GM06990 (cell line): ENCODE data around the gene PDGFD.

Experiments used
- DNase-seq: peaks from one replicate; pipeline ENCODE4 v3.0.0-alpha.2; 2011; ENCODE audit not compliant: insufficient read length; ENCODE audit errors: extremely low read depth
- H3K27me3 ChIP-seq: replicated peaks from 2 replicates; pipeline ENCODE4 v1.6.0; 2011; ENCODE audit warnings: low read length; ENCODE audit not compliant: control insufficient read depth, insufficient read depth
- H3K36me3 ChIP-seq: 2 replicates; pipeline ENCODE4 v1.5.1; 2011; ENCODE audit warnings: low read length; ENCODE audit not compliant: control insufficient read depth, insufficient read depth
- H3K4me3 ChIP-seq: replicated peaks from 2 replicates; pipeline ENCODE4 v1.5.1; 2011; ENCODE audit warnings: low read depth, mild to moderate bottlenecking, control low read depth, low read length
- TF ChIP-seq, protein P1 (sequence below): IDR thresholded peaks from 2 replicates; pipeline ENCODE4 v1.5.1; 2011; ENCODE audit warnings: low read length, control low read depth, mild to moderate bottlenecking, inconsistent platforms; ENCODE audit not compliant: insufficient read depth, poor library complexity, severe bottlenecking

Gene PDGFD

DNA sequence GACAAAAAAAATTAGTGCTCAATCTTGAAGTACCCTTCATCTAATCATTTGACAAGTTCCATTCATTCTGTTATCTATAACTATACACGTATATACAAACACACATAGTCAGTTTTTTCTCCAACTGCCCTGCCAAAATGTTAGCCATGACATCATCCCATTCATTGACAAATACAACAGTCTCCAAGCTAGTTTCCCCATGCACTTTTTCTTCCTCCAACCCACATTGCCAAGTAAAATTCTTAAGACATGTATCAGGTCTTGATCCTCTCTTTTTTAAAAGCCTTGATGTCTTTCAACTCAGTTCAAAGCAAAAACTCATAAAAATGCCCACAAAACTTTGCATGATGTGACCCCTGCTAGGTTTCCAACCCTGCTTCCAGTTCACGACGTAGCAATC lies 69.4 kb downstream of the PDGFD start:
- DNase-seq: no peak
- Histone ChIP-seq H3K27me3 (no peaks in the 10 kb centered on the region; the same call in 1 of the 2 replicates), H3K36me3 (no peaks in the 10 kb centered on the region), H3K4me3 (no peak overlapping the region)
- TF ChIP-seq, protein P1, sequence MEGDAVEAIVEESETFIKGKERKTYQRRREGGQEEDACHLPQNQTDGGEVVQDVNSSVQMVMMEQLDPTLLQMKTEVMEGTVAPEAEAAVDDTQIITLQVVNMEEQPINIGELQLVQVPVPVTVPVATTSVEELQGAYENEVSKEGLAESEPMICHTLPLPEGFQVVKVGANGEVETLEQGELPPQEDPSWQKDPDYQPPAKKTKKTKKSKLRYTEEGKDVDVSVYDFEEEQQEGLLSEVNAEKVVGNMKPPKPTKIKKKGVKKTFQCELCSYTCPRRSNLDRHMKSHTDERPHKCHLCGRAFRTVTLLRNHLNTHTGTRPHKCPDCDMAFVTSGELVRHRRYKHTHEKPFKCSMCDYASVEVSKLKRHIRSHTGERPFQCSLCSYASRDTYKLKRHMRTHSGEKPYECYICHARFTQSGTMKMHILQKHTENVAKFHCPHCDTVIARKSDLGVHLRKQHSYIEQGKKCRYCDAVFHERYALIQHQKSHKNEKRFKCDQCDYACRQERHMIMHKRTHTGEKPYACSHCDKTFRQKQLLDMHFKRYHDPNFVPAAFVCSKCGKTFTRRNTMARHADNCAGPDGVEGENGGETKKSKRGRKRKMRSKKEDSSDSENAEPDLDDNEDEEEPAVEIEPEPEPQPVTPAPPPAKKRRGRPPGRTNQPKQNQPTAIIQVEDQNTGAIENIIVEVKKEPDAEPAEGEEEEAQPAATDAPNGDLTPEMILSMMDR: no peak

DNA sequence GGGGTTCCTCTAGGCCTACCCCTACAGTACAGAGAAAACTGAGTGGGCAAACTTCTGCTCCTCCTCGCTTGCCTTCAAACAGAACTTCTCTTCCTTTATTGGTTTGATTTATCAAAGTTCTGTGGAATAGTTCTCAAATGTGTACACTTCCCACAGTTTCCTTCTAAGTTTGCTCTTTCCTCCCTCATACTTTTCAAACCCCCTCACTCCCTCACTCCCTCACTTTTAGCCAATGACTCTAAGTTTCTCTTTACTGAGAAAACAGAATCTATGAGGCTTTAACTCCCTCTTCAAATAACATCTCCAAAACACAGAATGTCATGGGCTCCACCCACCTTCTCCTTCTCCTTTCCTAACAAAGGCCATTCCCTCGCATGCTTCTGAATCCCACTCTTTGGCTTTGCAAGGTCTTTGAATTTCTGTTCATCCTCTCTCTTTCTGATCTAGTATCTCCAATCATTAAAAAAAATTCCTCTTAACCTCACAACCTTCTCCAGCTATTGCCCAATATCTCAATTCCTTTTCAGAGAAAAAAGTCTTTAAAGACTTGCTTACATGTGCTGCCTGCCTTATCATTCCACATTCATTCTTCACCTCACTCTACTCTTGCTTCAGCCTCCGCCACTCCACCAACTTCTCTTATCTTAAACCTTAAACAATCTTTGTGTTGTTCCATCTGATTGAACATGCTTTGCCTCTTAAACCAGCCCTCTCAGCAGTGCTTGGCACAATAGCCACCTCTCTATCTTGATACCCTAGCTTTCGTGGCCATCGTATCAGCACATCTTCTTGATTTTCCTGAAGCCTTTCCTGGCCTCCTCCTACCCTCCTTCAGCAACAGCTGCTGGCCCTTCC lies 70.3 kb downstream of the PDGFD start:
- TF ChIP-seq, protein P1: no peak
- Histone ChIP-seq H3K36me3 (no peaks in the 10 kb centered on the region), H3K4me3 (no peak overlapping the region), H3K27me3 (no peaks in the 10 kb centered on the region; the same call in 1 of the 2 replicates)
- no peak for DNase-seq

DNA sequence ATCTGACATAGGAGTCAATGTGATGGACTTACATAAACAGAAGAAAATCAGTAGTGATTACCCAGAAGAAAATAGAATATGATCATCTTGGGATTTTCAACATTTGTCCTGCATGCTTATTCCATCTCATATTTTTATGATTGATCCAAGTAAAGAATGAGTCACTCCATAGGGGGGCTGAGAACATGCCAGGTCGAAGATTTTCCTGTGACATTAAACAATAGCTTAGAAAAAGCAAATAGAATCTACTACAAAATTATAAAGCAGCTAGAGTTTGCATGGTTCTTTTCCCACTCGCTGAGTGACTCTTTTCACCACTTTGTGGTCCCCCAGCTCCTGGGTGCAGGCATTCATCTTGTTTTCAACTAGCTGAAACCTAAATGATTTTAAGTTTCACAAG lies 71.2 kb downstream of the PDGFD start:
- TF ChIP-seq, protein P1: no peak
- Histone ChIP-seq H3K36me3 (no peaks in the 10 kb centered on the region), H3K27me3 (no peaks in the 10 kb centered on the region; the same call in 1 of the 2 replicates), H3K4me3 (no peak overlapping the region)
- DNase-seq: no peak

DNA sequence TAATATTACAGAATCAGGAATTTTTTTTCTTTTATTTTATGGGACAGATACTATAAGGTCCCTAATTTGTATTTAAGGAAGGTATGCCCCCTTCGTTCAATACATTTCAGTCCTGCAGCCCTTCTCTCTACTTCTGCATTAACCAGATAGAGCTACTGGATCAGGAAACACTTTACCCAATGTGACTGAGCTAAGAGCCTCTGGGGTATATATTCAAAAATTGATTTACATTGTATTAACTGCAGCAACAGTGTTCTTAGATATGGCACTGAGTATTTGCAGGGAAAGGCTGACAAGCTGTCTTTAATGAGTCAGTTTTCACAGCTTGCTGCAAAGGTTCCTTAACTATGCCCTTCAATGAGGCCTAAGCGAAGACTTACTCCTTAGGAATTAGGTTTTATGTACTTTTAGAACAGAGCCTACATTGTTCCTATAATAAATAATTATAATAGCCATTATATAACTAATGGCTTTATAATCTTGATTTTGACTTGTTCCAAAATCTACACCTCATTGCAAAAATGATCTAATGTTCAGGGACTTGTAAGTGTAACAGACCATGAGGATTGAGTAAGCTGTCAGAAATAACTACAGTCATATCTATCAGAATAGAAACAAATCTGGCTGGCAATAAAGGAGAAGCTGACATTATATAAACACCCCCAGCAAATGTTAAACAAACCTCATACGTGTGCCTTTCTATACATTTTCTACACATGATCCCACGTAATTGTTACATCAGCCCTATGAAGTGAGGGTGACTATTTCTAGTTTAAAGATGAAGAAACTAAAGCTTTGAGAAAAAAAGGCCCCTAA lies 72.5 kb downstream of the PDGFD start:
- TF ChIP-seq, protein P1: no peak
- no peak overlapping the region for H3K4me3 ChIP-seq
- no peaks in the 10 kb centered on the region; the same call in 1 of the 2 replicates for H3K27me3 ChIP-seq
- no peaks in the 10 kb centered on the region for H3K36me3 ChIP-seq
- DNase-seq: no peak

DNA sequence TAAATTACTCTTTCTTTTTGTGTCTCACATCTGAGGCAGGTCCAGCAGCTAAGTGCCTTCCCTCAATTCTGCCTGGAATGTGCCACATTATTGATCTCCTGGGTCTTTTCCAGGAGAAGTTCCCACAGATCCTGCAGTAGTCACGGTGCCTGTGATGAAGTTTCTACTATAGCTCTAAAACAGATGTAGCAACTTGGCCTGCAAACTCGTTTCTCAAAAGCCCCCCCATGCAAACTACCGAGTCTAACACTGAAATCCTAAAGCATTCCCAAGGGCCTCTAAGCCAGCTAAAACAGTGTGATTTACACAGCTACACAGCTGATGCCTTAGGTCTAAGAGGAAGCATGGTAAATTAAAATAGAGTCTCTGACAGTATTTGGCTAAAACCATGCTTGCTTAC lies 73.2 kb downstream of the PDGFD start:
- Histone ChIP-seq H3K4me3 (no peak overlapping the region), H3K36me3 (no peaks in the 10 kb centered on the region), H3K27me3 (no peaks in the 10 kb centered on the region; the same call in 1 of the 2 replicates)
- no peak for DNase-seq
- TF ChIP-seq, protein P1: no peak
